ELR (cell line): ENCODE data around the gene HLA-DQB2.

Experiments used
- DNase-seq: peaks from one replicate; pipeline ENCODE4 v3.0.0-alpha.2; 2015; ENCODE audit warnings: low read depth

HLA-DQB2 gene

DNA sequence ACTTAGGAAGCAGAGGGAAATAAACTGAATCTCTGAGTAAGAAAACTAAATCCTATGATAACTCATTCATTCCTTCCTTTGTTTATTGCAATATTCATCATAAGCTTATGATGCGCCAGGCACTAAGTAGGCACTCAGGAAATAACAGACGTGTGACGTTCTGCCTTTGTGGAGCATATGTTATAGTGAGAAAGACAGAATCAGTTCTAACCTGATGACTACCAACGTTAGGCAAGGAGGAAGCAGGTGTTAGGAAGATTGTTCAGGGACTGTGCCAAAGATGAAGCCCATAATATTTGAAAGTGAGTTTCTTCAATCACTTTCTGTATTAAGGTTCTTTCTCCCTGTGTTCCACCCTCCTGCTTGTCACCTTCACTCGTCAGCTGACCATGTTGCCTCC is 18.6 kb downstream of the HLA-DQB2 start:
- DNase-seq, result no peak

DNA sequence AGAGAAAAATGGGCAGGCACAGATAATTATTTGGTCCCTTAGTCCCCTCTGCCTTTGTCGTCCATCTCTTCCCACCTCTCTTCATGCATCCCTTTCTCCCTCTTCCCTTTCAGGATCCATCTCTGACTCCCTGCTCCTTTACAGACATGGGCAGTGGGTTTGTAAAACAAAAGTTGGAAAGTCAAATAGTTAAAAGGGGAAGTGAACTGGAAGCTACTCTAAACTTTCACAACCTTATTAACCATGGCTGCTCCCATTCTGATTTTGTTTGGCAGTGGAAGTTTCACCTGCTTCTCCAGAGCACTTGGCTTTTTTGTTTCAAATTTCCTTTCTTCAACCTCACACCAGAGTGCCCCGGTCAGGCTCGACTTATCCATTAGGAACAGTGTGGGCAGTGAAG is 21.0 kb downstream of the HLA-DQB2 start:
- no peak for DNase-seq

DNA sequence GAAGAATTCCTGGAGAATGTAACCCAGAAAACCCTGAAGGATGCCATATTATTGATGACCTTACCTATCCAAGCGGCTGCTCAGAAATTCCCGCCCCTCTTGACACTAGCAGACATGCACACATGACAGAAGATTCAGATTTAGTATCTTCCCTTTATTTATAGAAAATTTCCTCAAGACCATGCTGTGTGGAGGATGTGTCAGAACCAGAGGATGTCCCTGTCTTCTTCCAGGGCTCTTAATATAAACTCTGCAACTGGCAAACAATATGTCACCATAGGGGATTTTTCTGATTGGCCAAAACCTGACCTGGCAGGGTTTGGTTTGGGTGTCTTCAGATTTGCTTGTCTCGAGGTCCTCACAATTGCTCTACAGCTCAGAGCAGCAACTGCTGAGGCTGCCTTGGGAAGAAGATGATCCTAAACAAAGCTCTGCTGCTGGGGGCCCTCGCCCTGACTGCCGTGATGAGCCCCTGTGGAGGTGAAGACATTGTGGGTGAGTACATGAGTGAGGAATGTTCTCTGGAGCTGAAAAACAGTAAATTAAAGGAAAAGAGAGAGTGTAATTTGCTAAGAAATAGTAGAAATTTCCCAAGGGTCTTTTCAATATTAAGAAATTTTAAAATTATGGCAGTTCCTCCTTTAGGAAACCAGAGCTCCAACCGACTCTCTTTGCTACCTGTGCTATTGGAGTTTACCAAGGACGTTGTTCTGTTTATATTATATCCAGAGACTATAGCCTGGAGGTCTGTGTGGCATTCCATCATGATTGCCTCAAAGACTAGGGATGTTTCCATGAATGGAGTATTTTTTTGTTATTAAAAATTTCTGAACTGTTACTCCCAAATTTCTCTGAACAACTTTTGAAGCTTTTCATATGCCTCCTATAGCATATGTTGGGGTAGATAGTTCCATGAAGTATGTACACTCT is 22.0 kb downstream of the HLA-DQB2 start, which contains the start of gene HLA-DQA2:
Gene HLA-DQA2 (plus strand): TSS at position 361 of the 930 bp plus-strand sequence. CDS start 53 bp downstream, at position 414.
- DNase-seq, result no peak

DNA sequence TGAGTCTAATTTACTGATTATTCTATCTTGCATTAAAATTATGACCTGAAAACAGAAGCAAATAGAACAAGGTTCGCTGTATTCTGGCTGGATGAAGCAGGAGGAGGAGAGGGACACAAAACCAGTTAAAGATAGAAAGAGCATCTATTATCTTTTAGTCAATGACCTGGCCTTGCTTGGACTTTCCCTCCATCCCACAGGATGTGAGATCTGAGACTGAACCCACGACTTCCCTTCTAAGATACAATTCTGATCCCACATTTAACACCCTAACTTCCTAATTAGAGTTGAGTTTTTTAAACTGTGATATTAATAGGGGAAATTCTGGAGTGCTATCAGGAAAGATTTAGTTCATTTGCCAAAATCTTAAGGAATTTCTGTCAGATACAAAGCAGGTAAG is 25.2 kb downstream of the HLA-DQB2 start:
- no peak for DNase-seq

DNA sequence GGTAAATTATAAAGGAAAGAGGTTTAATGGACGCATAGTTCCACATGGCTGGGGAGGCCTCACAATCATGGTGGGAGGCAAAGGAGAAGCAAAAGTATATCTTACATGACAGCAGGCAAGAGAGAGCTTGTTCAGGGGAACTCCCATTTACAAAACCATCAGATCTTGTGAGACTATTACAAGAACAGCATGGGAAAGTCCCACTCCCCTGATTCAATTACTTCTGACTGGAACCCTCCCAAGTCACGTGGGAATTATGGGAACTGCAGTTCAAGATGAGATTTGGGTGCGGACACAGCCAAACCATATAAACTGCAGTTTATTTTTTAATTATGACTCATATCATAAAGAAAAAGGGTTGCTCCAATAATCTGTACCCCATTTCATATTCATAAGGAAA is 44.5 kb downstream of the HLA-DQB2 start:
- DNase-seq, result no peak

DNA sequence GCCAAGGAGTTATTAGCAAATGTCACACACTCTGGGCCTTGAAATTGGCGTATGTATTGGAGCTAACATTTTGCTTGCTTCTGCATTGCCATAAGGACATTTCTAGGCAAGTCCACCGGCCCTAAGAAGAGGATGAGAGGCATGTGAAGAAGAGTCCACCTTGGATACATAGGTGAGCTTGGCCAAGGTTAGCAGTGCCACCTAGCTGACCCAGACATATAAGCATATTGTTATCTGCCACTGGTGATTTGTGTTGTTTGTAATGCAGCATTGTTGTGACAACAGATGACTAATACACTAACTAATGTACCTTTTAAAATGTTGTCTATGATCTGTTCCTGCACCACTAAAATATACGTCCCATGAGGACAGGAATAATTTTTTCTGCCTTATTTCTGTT is 46.9 kb downstream of the HLA-DQB2 start:
- DNase-seq, result no peak

DNA sequence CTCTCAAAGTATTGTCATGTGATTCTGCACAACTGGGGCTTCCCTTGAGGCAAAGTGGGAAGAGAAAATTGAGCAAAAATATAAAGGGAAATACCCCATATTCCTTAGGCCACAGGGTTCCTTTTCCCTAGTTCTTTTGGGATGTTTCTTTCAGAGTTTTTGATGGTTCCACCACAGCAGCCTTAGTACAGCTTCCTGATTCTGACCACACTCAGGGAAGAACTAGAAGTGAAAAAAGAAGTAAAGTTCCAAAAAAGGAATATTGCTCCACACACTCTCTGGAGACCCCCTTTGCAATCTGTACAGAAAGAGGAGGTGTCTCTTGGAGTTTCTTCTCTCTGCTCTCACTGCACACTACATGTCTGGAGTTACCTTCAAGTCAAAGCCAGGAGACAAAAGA is 50.1 kb downstream of the HLA-DQB2 start:
- DNase-seq, result no peak

DNA sequence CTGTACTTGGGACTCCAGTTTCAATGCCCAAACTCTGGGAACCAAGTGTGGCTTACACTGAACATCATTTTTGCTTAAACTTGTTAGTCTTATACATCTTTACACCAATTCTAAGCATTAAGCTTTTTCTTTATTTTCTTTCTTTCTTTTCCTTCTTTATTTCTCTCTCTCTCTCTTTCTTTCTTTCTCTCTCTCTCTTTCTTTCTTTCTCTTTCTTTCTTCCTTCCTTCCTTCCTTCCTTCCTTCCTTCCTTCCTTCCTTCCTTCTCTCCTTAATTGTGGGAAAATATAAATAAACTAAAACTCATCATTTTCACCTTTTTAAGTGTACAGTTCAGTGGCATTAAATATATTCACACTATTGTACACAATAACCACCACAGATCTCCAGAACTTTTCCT is 53.7 kb downstream of the HLA-DQB2 start:
- DNase-seq, result no peak
